Measurements from ENCODE around the gene ZNF468. TPM values are rescaled to one million over a fixed set of nuclear protein-coding genes. Genes with fewer than 3 reads are reported as not detected.
A peak's percentile ranks its signal among the peaks of the same experiment; 100 is the strongest.

Gene ZNF468
- total RNA-seq, 2 donors from 2014 or later: 21.0 to 49.2 TPM

GRCh38 chr19:52897138-52897935, 39.9 kb upstream of the ZNF468 start, which contains the start of gene ZNF320:
Gene ZNF320, minus strand, starts transcription at chr19:52897635. Its CDS starts 7,380 bp downstream, at chr19:52890255.
- Histone ChIP-seq H3K4me3 (peak within 1 kb of the TSS; percentile 56 to 63), H3K9me3 (no peaks in the 10 kb centered on the region), H3K4me1 (replicated peaks) (no peaks in the 10 kb centered on the region), H3K27ac (peak within 1 kb of the TSS; percentile 87 to 89), H3K36me3 (no peaks in the 10 kb centered on the region), H3K27me3 (replicated peaks; ENCODE audit: insufficient read depth) (no peaks in the 10 kb centered on the region)
- intact Hi-C loops (cut with DNase I): no loop called here
- peak; percentile 93 for DNase-seq (ENCODE audit: low spot score)
- TF ChIP-seq, protein P1, sequence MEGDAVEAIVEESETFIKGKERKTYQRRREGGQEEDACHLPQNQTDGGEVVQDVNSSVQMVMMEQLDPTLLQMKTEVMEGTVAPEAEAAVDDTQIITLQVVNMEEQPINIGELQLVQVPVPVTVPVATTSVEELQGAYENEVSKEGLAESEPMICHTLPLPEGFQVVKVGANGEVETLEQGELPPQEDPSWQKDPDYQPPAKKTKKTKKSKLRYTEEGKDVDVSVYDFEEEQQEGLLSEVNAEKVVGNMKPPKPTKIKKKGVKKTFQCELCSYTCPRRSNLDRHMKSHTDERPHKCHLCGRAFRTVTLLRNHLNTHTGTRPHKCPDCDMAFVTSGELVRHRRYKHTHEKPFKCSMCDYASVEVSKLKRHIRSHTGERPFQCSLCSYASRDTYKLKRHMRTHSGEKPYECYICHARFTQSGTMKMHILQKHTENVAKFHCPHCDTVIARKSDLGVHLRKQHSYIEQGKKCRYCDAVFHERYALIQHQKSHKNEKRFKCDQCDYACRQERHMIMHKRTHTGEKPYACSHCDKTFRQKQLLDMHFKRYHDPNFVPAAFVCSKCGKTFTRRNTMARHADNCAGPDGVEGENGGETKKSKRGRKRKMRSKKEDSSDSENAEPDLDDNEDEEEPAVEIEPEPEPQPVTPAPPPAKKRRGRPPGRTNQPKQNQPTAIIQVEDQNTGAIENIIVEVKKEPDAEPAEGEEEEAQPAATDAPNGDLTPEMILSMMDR (IDR thresholded peaks at IDR 0.05): peak in 1 of 4 experiments; percentile 10
- TF ChIP-seq POLR2A (IDR thresholded peaks at IDR 0.05) (peak; percentile 76), POLR2AphosphoS5 (IDR thresholded peaks at IDR 0.05) (peak; percentile 93)
- 4% methylated on average over 53 of the region's 56 CpGs for WGBS

DNA sequence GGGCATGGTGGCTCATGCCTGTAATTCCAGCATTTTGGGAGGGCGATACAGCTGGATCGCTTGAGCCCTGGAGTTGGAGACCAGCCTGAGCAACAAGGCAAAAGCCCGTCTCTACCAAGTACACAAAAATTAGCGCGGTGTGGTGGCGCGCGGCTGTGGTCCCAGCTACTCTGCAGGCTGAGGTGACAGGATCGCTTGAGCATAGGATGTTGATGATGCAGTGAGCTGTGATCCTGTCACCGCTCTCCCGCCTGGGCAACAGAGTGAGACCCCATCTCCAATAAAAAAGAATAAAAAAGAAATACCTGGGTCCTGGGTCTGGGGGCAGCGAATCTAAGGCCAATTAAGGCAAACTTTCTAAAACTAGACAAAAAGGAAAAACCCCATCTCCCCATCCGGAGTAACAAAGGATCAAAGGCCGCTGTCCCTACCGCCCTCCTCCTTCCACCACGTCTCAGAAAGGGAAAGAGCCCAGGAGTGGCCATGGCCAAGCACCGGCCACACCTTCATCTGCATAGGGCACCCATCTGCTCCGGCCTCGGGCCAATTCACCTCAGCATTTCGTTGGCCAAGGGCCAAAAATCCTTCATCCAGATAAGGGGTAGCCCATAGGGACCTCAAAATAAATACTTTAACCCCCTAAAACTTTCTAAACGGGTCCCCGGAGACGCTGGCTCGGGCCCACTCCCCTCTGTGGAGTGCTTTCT, 39.2 kb upstream of the ZNF468 start:
- Histone ChIP-seq H3K9me3 (no peaks in the 10 kb centered on the region), H3K36me3 (no peaks in the 10 kb centered on the region), H3K4me3 (peak overlapping the region; percentile 56 to 63), H3K27me3 (replicated peaks; ENCODE audit: insufficient read depth) (no peaks in the 10 kb centered on the region), H3K4me1 (replicated peaks) (no peaks in the 10 kb centered on the region), H3K27ac (peak overlapping the region; percentile 87 to 89)
- intact Hi-C loops (cut with DNase I): no loop called here
- peak; percentile 25 for DNase-seq (ENCODE audit: low spot score)
- WGBS: 30% methylated on average over 24 of the region's 24 CpGs
- TF ChIP-seq, protein P1 (IDR thresholded peaks at IDR 0.05): no peak
- TF ChIP-seq POLR2AphosphoS5 (IDR thresholded peaks at IDR 0.05) (no peak), POLR2A (IDR thresholded peaks at IDR 0.05) (no peak)

DNA sequence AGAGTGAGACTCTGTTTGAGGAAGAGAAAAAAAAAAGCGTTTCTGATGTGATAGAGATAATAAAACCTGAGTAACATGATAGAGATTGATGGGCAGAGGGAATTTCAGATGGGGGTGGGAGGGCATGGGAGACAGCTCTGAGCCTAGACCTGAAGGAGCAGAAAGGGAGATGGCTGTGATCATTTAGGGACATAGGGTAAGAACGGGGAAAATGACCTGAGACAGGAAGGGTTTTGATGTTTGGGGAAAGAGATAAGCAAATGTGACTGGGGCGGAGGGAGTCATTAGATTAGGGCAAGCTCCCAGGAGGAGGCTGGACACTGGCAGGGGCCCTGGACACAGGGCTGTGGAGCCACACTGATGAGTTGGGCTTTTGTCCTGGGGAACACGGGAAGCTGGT, 33.9 kb upstream of the ZNF468 start:
- H3K27me3 ChIP-seq (replicated peaks; ENCODE audit: insufficient read depth): no peaks in the 10 kb centered on the region
- H3K9me3 ChIP-seq: no peaks in the 10 kb centered on the region
- H3K27ac ChIP-seq: no peak overlapping the region
- intact Hi-C loops (cut with DNase I): no loop called here
- DNase-seq (ENCODE audit: low spot score): no peak
- H3K36me3 ChIP-seq: peaks cover 0 to 5% of the 10 kb centered on the region in 2 donors
- no peak overlapping the region for H3K4me3 ChIP-seq
- TF ChIP-seq POLR2A (IDR thresholded peaks at IDR 0.05): no peak
- no peak for TF ChIP-seq POLR2AphosphoS5 (IDR thresholded peaks at IDR 0.05)
- TF ChIP-seq, protein P1 (IDR thresholded peaks at IDR 0.05): no peak
- WGBS: 64% methylated on average over 4 of the region's 4 CpGs
- H3K4me1 ChIP-seq (replicated peaks): no peaks in the 10 kb centered on the region

DNA sequence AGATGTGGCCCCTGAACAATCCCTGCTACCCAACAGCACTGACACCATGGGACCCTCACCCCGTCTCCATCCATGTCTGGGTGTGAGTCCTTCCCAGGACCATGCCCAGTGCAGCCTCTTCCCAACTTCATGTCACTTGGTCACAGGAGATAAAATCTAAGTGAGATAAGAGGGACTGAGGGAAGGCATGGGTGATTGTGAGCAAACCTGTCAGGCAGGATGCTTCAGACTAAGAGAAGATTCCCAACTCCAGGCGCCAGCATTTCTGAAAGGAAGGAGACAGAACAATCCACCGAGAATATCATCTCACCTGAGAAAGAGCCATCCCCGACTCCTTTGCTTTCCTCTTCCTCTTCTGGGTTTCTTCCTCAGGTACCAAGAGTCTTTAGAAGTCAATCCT, 32.5 kb upstream of the ZNF468 start:
- H3K27me3 ChIP-seq (replicated peaks; ENCODE audit: insufficient read depth): no peaks in the 10 kb centered on the region
- H3K36me3 ChIP-seq: peaks cover 0 to 5% of the 10 kb centered on the region in 2 donors
- H3K4me1 ChIP-seq (replicated peaks): no peaks in the 10 kb centered on the region
- no peak for DNase-seq (ENCODE audit: low spot score)
- 65% methylated on average over 4 of the region's 4 CpGs for WGBS
- intact Hi-C loops (cut with DNase I): no loop called here
- no peaks in the 10 kb centered on the region for H3K9me3 ChIP-seq
- H3K27ac ChIP-seq: no peak overlapping the region
- H3K4me3 ChIP-seq: no peak overlapping the region
- TF ChIP-seq POLR2AphosphoS5 (IDR thresholded peaks at IDR 0.05): no peak
- TF ChIP-seq, protein P1 (IDR thresholded peaks at IDR 0.05): no peak
- TF ChIP-seq POLR2A (IDR thresholded peaks at IDR 0.05): no peak

Measured in prostate gland (tissue), 2 donors.